Lung (tissue), 12 donors: Measurements from ENCODE around the gene SEZ6L. TPM values are rescaled to one million over a fixed set of nuclear protein-coding genes. Genes with fewer than 3 reads are reported as not detected.
A peak's percentile ranks its signal among the peaks of the same experiment; 100 is the strongest.

Experiments used
- ATAC-seq: fragments of 200-7000 bp; cut with Tn5 transposase; one replicate; pipeline ENCODE4 v1.9.1; 2020; ENCODE audit warnings: moderate number of reproducible peaks; ENCODE audit not compliant: insufficient read depth, low FRiP score
- DNase-seq, 3 donors: peaks; one replicate each; pipeline ENCODE4 v3.0.0-alpha.2; 2013 to 2017
- H3K27ac ChIP-seq, 2 donors: one replicate each; pipeline ENCODE4 v1.5.1; 2013; ENCODE audit warnings: mild to moderate bottlenecking in 2 of 2, moderate library complexity in 2 of 2, control low read depth in 1 of 2, inconsistent platforms in 1 of 2, low read depth in 1 of 2, low read length in 1 of 2
- H3K27me3 ChIP-seq, 3 donors: one replicate each; pipeline ENCODE4 v1.5.1; 2013; ENCODE audit warnings: low read length in 2 of 3; ENCODE audit not compliant: control insufficient read depth in 3 of 3, insufficient read depth in 3 of 3
- H3K36me3 ChIP-seq, 4 donors: one replicate each; pipeline ENCODE4 v1.5.1; 2013; ENCODE audit warnings: low read length in 4 of 4, mild to moderate bottlenecking in 1 of 4, moderate library complexity in 1 of 4; ENCODE audit not compliant: control insufficient read depth in 4 of 4, insufficient read depth in 4 of 4
- H3K4me1 ChIP-seq, 5 donors: one replicate each; pipeline ENCODE4 v1.5.1; 2013; ENCODE audit warnings: low read length in 5 of 5, mild to moderate bottlenecking in 2 of 5, moderate library complexity in 1 of 5; ENCODE audit not compliant: control insufficient read depth in 5 of 5, insufficient read depth in 5 of 5
- H3K4me3 ChIP-seq: one replicate; pipeline ENCODE4 v1.5.1; 2013; ENCODE audit warnings: mild to moderate bottlenecking, control low read depth, moderate library complexity
- H3K9ac ChIP-seq, 2 donors: one replicate each; pipeline ENCODE4 v1.5.1; 2013; ENCODE audit warnings: low read length in 2 of 2, control low read depth in 1 of 2; ENCODE audit not compliant: insufficient read depth in 1 of 2
- H3K9me3 ChIP-seq, 4 donors: one replicate each; pipeline ENCODE4 v1.5.1; 2013; ENCODE audit warnings: low read length in 3 of 4, mild to moderate bottlenecking in 1 of 4, moderate library complexity in 1 of 4; ENCODE audit not compliant: control insufficient read depth in 4 of 4, insufficient read depth in 3 of 4
- CTCF ChIP-seq: IDR thresholded peaks from 2 replicates; pipeline ENCODE4 v1.5.1; 2012; ENCODE audit warnings: mild to moderate bottlenecking; ENCODE audit errors: control extremely low read depth, extremely low read depth
- whole genome bisulfite sequencing, 2 donors: extraction: QIAGEN DNeasy Blood & Tissue Kit; methylation state at CpG; one replicate each; pipeline ENCODE4 v1.1.7; 2013; 5-methylcytosine and 5-hydroxymethylcytosine counted together
- polyA plus RNA-seq, 2 donors: library from polyadenylated mRNA; stranded (reverse); fragments of 200-250 nt; gene quantifications; one replicate each; pipeline ENCODE4 v1.2.1, GENCODE V29; 2013
- total RNA-seq, 2 donors: library from RNA; depleted of rRNA in 1 of 2; stranded (reverse); fragments of >200 nt in 1 of 2; gene quantifications; one replicate each; pipeline ENCODE4 v1.2.1, GENCODE V29; 2014 to 2021
- donor health status: control.
- donor health status: control.
- donor health status: Bipolar disorder and iron deficiency.
- donor health status: healthy.
- donor health status: DM: yes; HTN: yes; CAD: no.

The SEZ6L gene
- total and polyA plus RNA-seq, 4 donors = 0.02 to 0.46 (median 0.08) TPM

DNA sequence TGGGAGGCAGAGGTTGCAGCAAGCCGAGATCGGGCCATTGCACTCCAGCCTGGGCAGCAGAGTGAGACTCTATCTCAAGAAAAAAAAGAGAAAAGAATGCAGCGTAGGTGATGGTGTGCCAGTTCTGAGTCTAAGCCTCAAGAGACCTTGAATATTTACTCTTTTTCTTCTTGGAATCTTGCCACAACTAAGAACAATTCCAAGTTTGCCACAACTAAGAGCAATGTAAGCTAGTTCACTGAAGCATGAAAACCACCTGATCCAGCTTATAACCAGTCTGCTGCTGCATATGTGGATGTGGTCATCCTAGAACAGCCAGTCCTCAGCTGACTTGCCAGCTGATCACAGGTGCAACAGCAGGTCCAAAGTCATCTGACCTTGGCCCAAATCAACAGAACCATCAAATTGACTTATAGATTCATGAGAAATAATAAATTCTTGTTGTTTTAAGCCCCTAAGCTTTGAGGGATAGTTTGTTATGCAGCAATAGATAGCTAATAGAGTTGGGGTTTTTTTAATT is 25.4 kb upstream of the SEZ6L start:
- TF ChIP-seq CTCF = no peak
- H3K9me3 ChIP-seq = peaks cover 0 to 2% (median 0%) of the 10 kb centered on the region in 4 donors
- 68 to 85% methylated on average over 3 of the region's 3 CpGs for WGBS, 2 donors
- H3K4me3 ChIP-seq = no peak overlapping the region
- no peaks in the 10 kb centered on the region for H3K36me3 ChIP-seq
- H3K4me1 ChIP-seq = no peaks in the 10 kb centered on the region
- DNase-seq (peak in 1 of 3 donors; percentile 10), ATAC-seq (no peak)
- no peak overlapping the region for H3K27ac ChIP-seq
- peaks cover 0 to 5% (median 0%) of the 10 kb centered on the region in 3 donors for H3K27me3 ChIP-seq
- H3K9ac ChIP-seq = no peak overlapping the region

DNA sequence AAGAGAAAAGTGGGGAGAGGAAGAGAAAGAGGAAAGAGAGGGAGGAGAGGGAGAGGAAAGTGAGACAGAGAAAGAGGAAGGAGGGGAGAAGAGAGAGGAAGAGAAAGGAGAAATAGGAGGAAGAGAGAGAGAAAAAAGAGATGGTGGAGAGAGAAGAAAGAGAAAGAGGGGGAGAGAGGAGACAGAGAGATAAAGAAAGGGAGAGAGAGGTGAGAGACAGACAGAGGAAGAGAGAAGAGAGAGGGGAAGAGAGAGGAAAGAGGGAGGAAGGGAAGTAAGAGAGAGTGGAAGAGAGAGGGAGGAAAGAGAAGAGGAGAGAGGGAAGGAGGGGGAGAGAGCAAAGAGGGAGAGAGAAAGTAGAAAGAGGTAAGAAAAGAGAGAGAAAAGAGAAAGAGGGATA is 9.4 kb upstream of the SEZ6L start:
- Histone ChIP-seq H3K9me3 (peaks cover 0 to 5% (median 4%) of the 10 kb centered on the region in 4 donors), H3K27ac (no peak overlapping the region), H3K27me3 (peaks cover 0 to 15% (median 2%) of the 10 kb centered on the region in 3 donors), H3K4me3 (no peak overlapping the region), H3K4me1 (no peaks in the 10 kb centered on the region), H3K9ac (no peak overlapping the region), H3K36me3 (no peaks in the 10 kb centered on the region)
- no peak for TF ChIP-seq CTCF
- no peak for ATAC-seq
- no peak for DNase-seq

- Histone ChIP-seq H3K4me3 (no peak overlapping the region), H3K9ac (no peak overlapping the region), H3K36me3 (no peaks in the 10 kb centered on the region), H3K27ac (no peak overlapping the region), H3K27me3 (peaks cover 2 to 22% (median 3%) of the 10 kb centered on the region in 3 donors), H3K9me3 (peaks cover 0 to 5% (median 4%) of the 10 kb centered on the region in 4 donors), H3K4me1 (no peaks in the 10 kb centered on the region)
- ATAC-seq (no peak), DNase-seq (no peak)
- TF ChIP-seq CTCF = no peak
- WGBS, 2 donors = 57 to 72% methylated on average over 7 of the region's 7 CpGs
Measured at GRCh38 chr22:26161746-26162145, 7.5 kb upstream of the SEZ6L start.

GRCh38 chr22:26162926-26163325 is 6.3 kb upstream of the SEZ6L start:
- Histone ChIP-seq H3K9me3 (peaks cover 0 to 4% (median 3%) of the 10 kb centered on the region in 4 donors), H3K4me1 (no peaks in the 10 kb centered on the region), H3K36me3 (no peaks in the 10 kb centered on the region), H3K4me3 (no peak overlapping the region), H3K27me3 (peaks cover 3 to 28% (median 7%) of the 10 kb centered on the region in 3 donors), H3K9ac (no peak overlapping the region), H3K27ac (no peak overlapping the region)
- ATAC-seq (no peak), DNase-seq (no peak)
- 64 to 69% methylated on average over 4 of the region's 4 CpGs for WGBS, 2 donors
- TF ChIP-seq CTCF = no peak
